IMR-90 (cell line): ENCODE measurements around the gene PTPRU. TPM values are rescaled to one million over a fixed set of nuclear protein-coding genes. Genes with fewer than 3 reads are reported as not detected.

Experiments
- ATAC-seq: fragments of 200-7000 bp; cut with Tn5 transposase; 2 replicates; pipeline ENCODE4 v1.9.1; 2020; ENCODE audit warnings: low read depth, mild to moderate bottlenecking, moderate library complexity
- BruUV-seq: library from RNA; stranded (reverse); fragments of 400-500 nt; replicated peaks from 2 replicates; lab custom pipeline; 2021; lab: Mats Ljungman, UMichigan
- CTCF ChIA-PET: fragments of 300-600 bp; formaldehyde crosslinking; extraction: SDS; loops from one replicate; lab custom pipeline; 2021; ENCODE audit warnings: antibody characterized with exemption; lab: Yijun Ruan, JAX
- POLR2A ChIA-PET: fragments of 300-600 bp; sonication (Branson Sonifier 250); formaldehyde crosslinking; loops from one replicate; lab custom pipeline; 2022; ENCODE audit warnings: antibody characterized with exemption; ENCODE audit not compliant: unreplicated experiment; lab: Charles Lee
- DNase-seq: peaks from one replicate; pipeline ENCODE4 v3.0.0; 2013
- H2AFZ ChIP-seq: replicated peaks from 2 replicates; pipeline ENCODE3; 2013; ENCODE audit warnings: low read length, mild to moderate bottlenecking; ENCODE audit not compliant: poor library complexity
- H2AK5ac ChIP-seq: 2 replicates; pipeline ENCODE4 v1.6.1; 2013; ENCODE audit warnings: low read depth, low read length, inconsistent platforms
- H2AK9ac ChIP-seq: replicated peaks from 2 replicates; pipeline ENCODE3; 2013; ENCODE audit warnings: mild to moderate bottlenecking, low read depth, low read length, moderate library complexity; ENCODE audit not compliant: poor library complexity
- H2BK120ac ChIP-seq: 2 replicates; pipeline ENCODE4 v1.6.1; 2013; ENCODE audit warnings: low read depth, low read length, inconsistent platforms
- H2BK15ac ChIP-seq: 3 replicates; pipeline ENCODE4 v1.6.1; 2013; ENCODE audit warnings: low read depth, low read length, inconsistent platforms
- H2BK20ac ChIP-seq: 2 replicates; pipeline ENCODE4 v1.6.1; 2013; ENCODE audit warnings: low read depth, mild to moderate bottlenecking, inconsistent platforms, low read length, moderate library complexity
- H2BK5ac ChIP-seq: 2 replicates; pipeline ENCODE4 v1.6.1; 2013; ENCODE audit warnings: mild to moderate bottlenecking, low read depth, low read length, inconsistent platforms; ENCODE audit not compliant: poor library complexity, severe bottlenecking
- H3K14ac ChIP-seq: replicated peaks from 2 replicates; pipeline ENCODE4 v1.6.1; 2013; ENCODE audit warnings: low read depth, low read length, inconsistent platforms
- H3K18ac ChIP-seq: 2 replicates; pipeline ENCODE4 v1.6.1; 2013; ENCODE audit warnings: low read depth, low read length, control low read depth
- H3K23ac ChIP-seq: 2 replicates; pipeline ENCODE4 v1.6.1; 2013; ENCODE audit warnings: low read depth, low read length, inconsistent platforms
- H3K27ac ChIP-seq: 2 replicates; pipeline ENCODE4 v1.5.1; 2013; ENCODE audit warnings: mild to moderate bottlenecking, control low read depth, low read length; ENCODE audit not compliant: insufficient read depth
- H3K27me3 ChIP-seq: 2 replicates; pipeline ENCODE4 v1.6.1; 2013; ENCODE audit warnings: low read length; ENCODE audit not compliant: control insufficient read depth, insufficient read depth
- H3K36me3 ChIP-seq: 2 replicates; pipeline ENCODE4 v1.6.1; 2013; ENCODE audit warnings: low read length, mixed read lengths; ENCODE audit not compliant: control insufficient read depth, insufficient read depth
- H3K4ac ChIP-seq: 2 replicates; pipeline ENCODE4 v1.6.1; 2013; ENCODE audit warnings: low read depth, low read length, inconsistent platforms
- H3K4me1 ChIP-seq: 2 replicates; pipeline ENCODE4 v1.6.1; 2013; ENCODE audit warnings: low read length, mixed read lengths; ENCODE audit not compliant: control insufficient read depth, insufficient read depth
- H3K4me2 ChIP-seq: 2 replicates; pipeline ENCODE4 v1.6.1; 2013; ENCODE audit warnings: low read depth, mild to moderate bottlenecking, control low read depth, low read length, moderate library complexity
- H3K4me3 ChIP-seq: 2 replicates; pipeline ENCODE4 v1.5.1; 2013; ENCODE audit warnings: low read depth, mild to moderate bottlenecking, control low read depth, low read length, moderate library complexity; ENCODE audit not compliant: insufficient read depth
- H3K56ac ChIP-seq: 2 replicates; pipeline ENCODE4 v1.6.1; 2013; ENCODE audit warnings: low read length, inconsistent platforms; ENCODE audit not compliant: insufficient read depth; ENCODE audit errors: extremely low read depth
- H3K79me1 ChIP-seq, 2 experiments: 2 replicates each; pipeline ENCODE4 v1.6.1; 2013; ENCODE audit warnings: low read length in 2 of 2, inconsistent platforms in 1 of 2, low read depth in 1 of 2
- H3K9ac ChIP-seq: 2 replicates; pipeline ENCODE4 v1.6.1; 2013; ENCODE audit warnings: low read depth, low read length, control low read depth
- H3K9me1 ChIP-seq: 2 replicates; pipeline ENCODE4 v1.6.1; 2013; ENCODE audit warnings: low read length, inconsistent platforms; ENCODE audit not compliant: insufficient read depth
- H3K9me3 ChIP-seq: 2 replicates; pipeline ENCODE4 v1.6.1; 2013; ENCODE audit warnings: low read length; ENCODE audit not compliant: control insufficient read depth, insufficient read depth
- H4K20me1 ChIP-seq: 2 replicates; pipeline ENCODE4 v1.6.1; 2013; ENCODE audit warnings: low read length, inconsistent platforms; ENCODE audit not compliant: insufficient read depth
- H4K5ac ChIP-seq: 2 replicates; pipeline ENCODE4 v1.6.1; 2013; ENCODE audit warnings: mild to moderate bottlenecking, low read depth, low read length, control low read depth
- H4K8ac ChIP-seq, 2 experiments: 2 replicates each; pipeline ENCODE4 v1.6.1; 2013; ENCODE audit warnings: low read depth in 2 of 2, low read length in 2 of 2, control low read depth in 1 of 2, inconsistent platforms in 1 of 2
- H4K91ac ChIP-seq: 2 replicates; pipeline ENCODE4 v1.6.1; 2013; ENCODE audit warnings: low read depth, low read length, inconsistent platforms; ENCODE audit not compliant: insufficient read depth
- BHLHE40 ChIP-seq: fragments of 150-350 bp; IDR thresholded peaks from 2 replicates; pipeline ENCODE4 v1.6.1; 2016; ENCODE audit warnings: mild to moderate bottlenecking, low read depth, low read length
- CEBPB ChIP-seq: IDR thresholded peaks from 2 replicates; pipeline ENCODE4 v1.6.1; 2012; ENCODE audit warnings: low read depth, low read length, improper control_type of control experiment
- CHD1 ChIP-seq: IDR thresholded peaks from 2 replicates; pipeline ENCODE4 v1.6.1; 2012; ENCODE audit warnings: low read depth, low read length, improper control_type of control experiment
- CTCF ChIP-seq: conservative IDR thresholded peaks from 2 replicates; pipeline ENCODE4 v1.5.1; 2012; ENCODE audit warnings: mild to moderate bottlenecking, low read depth, low read length, improper control_type of control experiment
- FOS ChIP-seq: fragments of 150-350 bp; IDR thresholded peaks from 2 replicates; pipeline ENCODE4 v1.6.1; 2016; ENCODE audit warnings: low read depth, low read length
- MAFK ChIP-seq: IDR thresholded peaks from 2 replicates; pipeline ENCODE4 v1.6.1; 2012; ENCODE audit warnings: low read depth, low read length, improper control_type of control experiment
- MAZ ChIP-seq: IDR thresholded peaks from 2 replicates; pipeline ENCODE4 v1.6.1; 2012; ENCODE audit warnings: low read depth, mild to moderate bottlenecking, low read length, improper control_type of control experiment, moderate library complexity, borderline replicate concordance
- MXI1 ChIP-seq: IDR thresholded peaks from 2 replicates; pipeline ENCODE4 v1.6.1; 2012; ENCODE audit warnings: low read depth, mild to moderate bottlenecking, low read length, moderate library complexity, borderline replicate concordance
- NFE2L2 ChIP-seq: fragments of 150-350 bp; IDR thresholded peaks from 2 replicates; pipeline ENCODE4 v1.6.1; 2016; ENCODE audit warnings: low read depth, mild to moderate bottlenecking, low read length
- POLR2A ChIP-seq: IDR thresholded peaks from 2 replicates; pipeline ENCODE4 v1.6.1; 2012; ENCODE audit warnings: mild to moderate bottlenecking, low read depth, low read length
- RAD21 ChIP-seq: IDR thresholded peaks from 2 replicates; pipeline ENCODE4 v1.6.1; 2012; ENCODE audit warnings: low read length, improper control_type of control experiment
- RCOR1 ChIP-seq: IDR thresholded peaks from 2 replicates; pipeline ENCODE4 v1.6.1; 2012; ENCODE audit warnings: mild to moderate bottlenecking, low read length, improper control_type of control experiment; ENCODE audit not compliant: insufficient replicate concordance
- RFX5 ChIP-seq: IDR thresholded peaks from 2 replicates; pipeline ENCODE4 v1.8.0; 2012; ENCODE audit warnings: low read depth, mild to moderate bottlenecking, low read length, moderate library complexity
- SMC3 ChIP-seq: fragments of 150-350 bp; IDR thresholded peaks from 2 replicates; pipeline ENCODE4 v1.6.1; 2016; ENCODE audit warnings: low read depth, mild to moderate bottlenecking, antibody characterized with exemption, low read length, moderate library complexity
- WGBS, 2 experiments: methylation state at CpG; one replicate each; pipeline versions ENCODE4 v1.1.5 to v1.1.7; 2013; ENCODE audit warnings: missing lambda C conversion rate in 2 of 2; ENCODE audit not compliant: insufficient read length in 1 of 2; ENCODE audit errors: extremely low coverage in 2 of 2; 5-methylcytosine and 5-hydroxymethylcytosine counted together
- dilution Hi-C: fragments of 300-500 bp; cut with HindIII; formaldehyde crosslinking; loops from one replicate; pipeline ENCODE4 v1.14.3; 2018; ENCODE audit warnings: low sequenced_read_pairs; ENCODE audit not compliant: unreplicated experiment
- in situ Hi-C: fragments of 300-500 bp; cut with MboI; formaldehyde crosslinking; loops from 3 replicates; pipeline ENCODE4 v1.14.3; 2019; ENCODE audit warnings: low sequenced_read_pairs, inconsistent platforms, mixed read lengths
- intact Hi-C: fragments of 100-400 bp; cut with micrococcal nuclease; formaldehyde crosslinking; loops from 2 replicates; pipeline ENCODE4 v1.10.0; 2022
- polyA plus RNA-seq, 3 experiments: library from polyadenylated mRNA; depleted of rRNA; stranded (reverse); fragments of >200 nt; gene quantifications; 2 replicates each; pipeline ENCODE4 v1.2.3, GENCODE V29; 2012; ENCODE audit warnings: low replicate concordance in 1 of 3
- total RNA-seq: library from RNA; depleted of rRNA; stranded (reverse); fragments of >200 nt; gene quantifications from 2 replicates; pipeline ENCODE4 v1.2.3, GENCODE V29; 2012
- TF ChIP-seq, protein P1 (sequence below): fragments of 150-350 bp; IDR thresholded peaks from 2 replicates; pipeline ENCODE4 v1.6.1; 2016; ENCODE audit warnings: low read depth, mild to moderate bottlenecking, low read length, moderate library complexity, borderline replicate concordance
- TF ChIP-seq, protein P2 (sequence below): fragments of 150-350 bp; IDR thresholded peaks from 2 replicates; pipeline ENCODE4 v1.6.1; 2017; ENCODE audit warnings: mild to moderate bottlenecking, antibody characterized with exemption, low read length, low read depth

Gene PTPRU
- total and polyA plus RNA-seq, 2 of the 4 experiments (the other 2 are of a cell fraction) = 7.0 to 10.7 TPM

GRCh38 chr1:29260531-29260930, 24.2 kb downstream of the PTPRU start:
- TF ChIP-seq MAZ (no peak), SMC3 (no peak), CTCF (no peak), MXI1 (no peak), BHLHE40 (no peak), RAD21 (no peak), RCOR1 (no peak), CHD1 (no peak), CEBPB (no peak), NFE2L2 (no peak), FOS (no peak), MAFK (no peak), POLR2A (no peak), RFX5 (no peak)
- TF ChIP-seq, protein P1, sequence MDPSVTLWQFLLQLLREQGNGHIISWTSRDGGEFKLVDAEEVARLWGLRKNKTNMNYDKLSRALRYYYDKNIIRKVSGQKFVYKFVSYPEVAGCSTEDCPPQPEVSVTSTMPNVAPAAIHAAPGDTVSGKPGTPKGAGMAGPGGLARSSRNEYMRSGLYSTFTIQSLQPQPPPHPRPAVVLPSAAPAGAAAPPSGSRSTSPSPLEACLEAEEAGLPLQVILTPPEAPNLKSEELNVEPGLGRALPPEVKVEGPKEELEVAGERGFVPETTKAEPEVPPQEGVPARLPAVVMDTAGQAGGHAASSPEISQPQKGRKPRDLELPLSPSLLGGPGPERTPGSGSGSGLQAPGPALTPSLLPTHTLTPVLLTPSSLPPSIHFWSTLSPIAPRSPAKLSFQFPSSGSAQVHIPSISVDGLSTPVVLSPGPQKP = no peak
- TF ChIP-seq, protein P2, sequence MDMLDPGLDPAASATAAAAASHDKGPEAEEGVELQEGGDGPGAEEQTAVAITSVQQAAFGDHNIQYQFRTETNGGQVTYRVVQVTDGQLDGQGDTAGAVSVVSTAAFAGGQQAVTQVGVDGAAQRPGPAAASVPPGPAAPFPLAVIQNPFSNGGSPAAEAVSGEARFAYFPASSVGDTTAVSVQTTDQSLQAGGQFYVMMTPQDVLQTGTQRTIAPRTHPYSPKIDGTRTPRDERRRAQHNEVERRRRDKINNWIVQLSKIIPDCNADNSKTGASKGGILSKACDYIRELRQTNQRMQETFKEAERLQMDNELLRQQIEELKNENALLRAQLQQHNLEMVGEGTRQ = no peak
- Histone ChIP-seq H3K36me3 (no peaks in the 10 kb centered on the region), H4K91ac (no peak overlapping the region), H2BK15ac (no peak overlapping the region), H2BK20ac (no peak overlapping the region), H3K14ac (no peak overlapping the region), H3K4me1 (peaks cover 8% of the 10 kb centered on the region; the same call in 1 of the 2 replicates), H3K79me1 (no peaks in the 10 kb centered on the region; a peak in 1 of 4 replicates), H3K9me1 (0 out of 2 replicates have a peak, but pooled peaks cover 8% of the 10 kb centered on the region), H2AFZ (peak overlapping the region; percentile 78), H3K27ac (no peak overlapping the region), H4K5ac (no peak overlapping the region), H2BK120ac (no peak overlapping the region), H4K20me1 (no peaks in the 10 kb centered on the region; the same call in none of the 2 replicates), H3K4me2 (peak overlapping the region; percentile 3; the same call in 1 of the 2 replicates), H3K27me3 (no peaks in the 10 kb centered on the region), H3K4ac (no peak overlapping the region; the same call in 1 of the 2 replicates), H3K23ac (no peak overlapping the region), H3K9ac (no peak overlapping the region), H2AK9ac (peak overlapping the region; percentile 75), H3K4me3 (no peak overlapping the region; the same call in 1 of the 2 replicates), H2AK5ac (peak overlapping the region; percentile 35; the same call in 1 of the 2 replicates), H3K18ac (no peak overlapping the region), H4K8ac (no peak overlapping the region), H2BK5ac (no peak overlapping the region), H3K56ac (no peak overlapping the region), H3K9me3 (no peaks in the 10 kb centered on the region)
- ChIA-PET CTCF (interaction anchor here (0.8 kb wide), 1 partner anchor 443 kb away, joined by 3 read pairs; no protein-coding TSS in a partner anchor), POLR2A (interaction anchor here (1.3 kb wide), 1 partner anchor 20 kb away, joined by 3 read pairs; no protein-coding TSS in a partner anchor)
- intact Hi-C loops (no loop called here), in situ Hi-C loops (no loop called here), dilution Hi-C loops (no loop called here)
- BruUV-seq = no TSS peak
- WGBS, 2 experiments = 56% methylated on average over 17 of the region's 29 CpGs; no CpG with 5 or more reads in 1 of the 2 experiments
- no peak for DNase-seq
- no peak for ATAC-seq
